Kidney epithelial cell (primary cell): ENCODE data around the gene MUC2. TPM values are rescaled to one million over a fixed set of nuclear protein-coding genes. Genes with fewer than 3 reads are reported as not detected.

Experiments used
- DNase-seq: peaks from one replicate; pipeline ENCODE4 v3.0.0-alpha.2; 2010; ENCODE audit warnings: low read depth
- H3K27me3 ChIP-seq: 2 replicates; pipeline ENCODE4 v1.6.0; 2011; ENCODE audit warnings: low read length; ENCODE audit not compliant: control insufficient read depth, insufficient read depth
- H3K36me3 ChIP-seq: 2 replicates; pipeline ENCODE4 v1.5.1; 2011; ENCODE audit warnings: low read length; ENCODE audit not compliant: control insufficient read depth, insufficient read depth
- H3K4me3 ChIP-seq: 2 replicates; pipeline ENCODE4 v1.5.1; 2011; ENCODE audit warnings: low read depth, mild to moderate bottlenecking, control low read depth, low read length
- CTCF ChIP-seq: IDR thresholded peaks from 2 replicates; pipeline ENCODE4 v1.5.1; 2011; ENCODE audit warnings: mild to moderate bottlenecking, moderate library complexity, low read length, control low read depth, inconsistent platforms; ENCODE audit not compliant: insufficient read depth, poor library complexity, severe bottlenecking
- total RNA-seq: library from RNA; depleted of rRNA; stranded (reverse); fragments of >200 nt; gene quantifications from 2 replicates; pipeline ENCODE4 v1.2.3, GENCODE V29; 2015

Gene MUC2
- total RNA-seq, 1 donor from 2014 or later, result not detected

GRCh38 chr11:1031121-1031899, 43.4 kb upstream of the MUC2 start:
- TF ChIP-seq CTCF, result no peak
- Histone ChIP-seq H3K4me3 (no peak overlapping the region), H3K36me3 (no peaks in the 10 kb centered on the region), H3K27me3 (peaks cover 14% of the 10 kb centered on the region)
- no peak for DNase-seq

- no peak for TF ChIP-seq CTCF
- no peak overlapping the region for H3K4me3 ChIP-seq
- DNase-seq, result no peak
- H3K27me3 ChIP-seq, result peaks cover 23% of the 10 kb centered on the region
- no peaks in the 10 kb centered on the region for H3K36me3 ChIP-seq
Measured at GRCh38 chr11:1032310-1032891, 42.3 kb upstream of the MUC2 start.

GRCh38 chr11:1033016-1033798, 41.5 kb upstream of the MUC2 start:
- H3K27me3 ChIP-seq, result peaks cover 23% of the 10 kb centered on the region
- TF ChIP-seq CTCF, result no peak
- DNase-seq, result no peak
- no peaks in the 10 kb centered on the region for H3K36me3 ChIP-seq
- no peak overlapping the region for H3K4me3 ChIP-seq

GRCh38 chr11:1034001-1034400, 40.7 kb upstream of the MUC2 start:
- H3K27me3 ChIP-seq, result peaks cover 23% of the 10 kb centered on the region

More at GRCh38 chr11:1034001-1034400, 40.7 kb upstream of the MUC2 start:
- no peak for TF ChIP-seq CTCF
- DNase-seq, result no peak
- Histone ChIP-seq H3K4me3 (no peak overlapping the region), H3K36me3 (no peaks in the 10 kb centered on the region)
